GM21423 (cell line): Measurements from ENCODE around the gene ZNF619.

Experiments used
- ATAC-seq: cut with Tn5 transposase; IDR thresholded peaks from one replicate; pipeline ENCODE4 v1.9.1; 2021; ENCODE audit warnings: mild to moderate bottlenecking, moderate library complexity; ENCODE audit not compliant: unreplicated experiment

ZNF619 gene

DNA sequence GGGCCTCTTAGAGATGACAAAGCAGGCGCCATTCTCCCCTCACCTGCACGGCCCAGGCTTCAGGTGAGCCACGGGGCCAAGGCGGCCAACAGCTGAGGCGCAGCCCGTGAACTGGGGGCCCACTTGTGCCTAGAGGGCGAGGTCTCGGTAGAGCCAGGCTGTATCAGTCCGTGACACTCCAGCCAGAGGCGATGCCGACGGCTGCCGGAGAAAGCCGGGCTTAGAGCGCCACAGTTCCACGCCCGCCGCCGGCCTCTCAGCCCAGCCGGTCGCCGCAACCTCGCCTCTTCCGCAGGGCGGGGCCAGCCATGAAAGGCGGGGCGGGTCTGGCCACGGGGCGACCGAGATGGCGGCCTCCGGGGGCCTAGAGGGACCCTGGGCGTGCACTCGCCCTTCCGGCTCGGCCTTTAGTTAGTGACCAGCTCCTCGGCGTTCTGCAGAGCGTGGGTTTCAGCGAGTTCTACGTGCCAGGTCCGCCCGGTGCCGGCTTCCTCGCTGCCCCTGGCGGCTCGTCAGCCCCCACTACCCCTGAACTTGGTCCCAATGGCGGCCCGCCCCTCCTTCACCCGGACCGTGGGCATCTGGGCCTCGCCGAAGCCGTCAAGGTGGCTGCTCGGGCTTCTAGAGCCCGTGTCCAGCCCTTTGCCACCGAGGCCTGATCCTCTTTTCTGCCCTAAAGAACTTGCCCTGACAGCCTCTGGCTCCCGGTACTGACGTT lies 47.8 kb downstream of the ZNF619 start, which contains the start of gene ZNF621:
Gene ZNF621, plus strand, starts transcription at position 393 of the 718 bp plus-strand sequence. CDS start 881 bp downstream, outside the sequence.
- ATAC-seq, result peak; percentile 99

DNA sequence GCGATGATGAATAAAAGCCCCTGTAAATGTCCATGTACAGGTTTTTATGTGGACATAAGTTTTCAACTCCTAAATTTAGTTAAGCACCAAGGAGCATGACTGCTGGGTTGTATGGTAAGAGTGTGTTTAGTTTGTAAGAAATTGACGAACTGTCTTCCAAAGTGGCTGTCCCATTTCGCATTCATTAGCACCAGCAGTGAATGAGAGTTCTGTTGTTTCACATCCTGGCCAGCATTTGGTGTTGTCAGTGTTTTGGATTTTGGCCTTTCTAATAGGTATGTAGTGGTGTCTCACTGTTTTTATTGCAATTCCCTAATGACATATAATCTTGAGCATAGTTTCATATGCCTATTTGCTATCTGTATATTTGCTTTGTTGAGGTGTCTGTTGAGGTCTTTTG lies 51.5 kb downstream of the ZNF619 start:
- ATAC-seq, result no peak

DNA sequence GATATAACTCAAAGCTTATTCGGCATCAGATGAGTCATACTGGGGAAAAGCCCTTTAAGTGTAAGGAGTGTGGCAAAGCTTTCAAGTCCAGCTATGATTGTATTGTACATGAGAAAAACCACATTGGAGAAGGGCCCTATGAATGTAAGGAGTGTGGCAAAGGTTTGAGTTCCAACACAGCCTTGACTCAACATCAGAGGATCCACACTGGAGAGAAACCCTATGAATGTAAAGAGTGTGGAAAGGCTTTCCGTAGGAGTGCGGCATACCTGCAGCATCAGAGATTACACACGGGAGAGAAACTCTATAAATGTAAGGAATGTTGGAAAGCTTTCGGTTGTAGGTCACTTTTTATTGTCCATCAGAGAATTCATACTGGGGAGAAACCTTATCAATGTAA lies 55.3 kb downstream of the ZNF619 start:
- ATAC-seq, result no peak

DNA sequence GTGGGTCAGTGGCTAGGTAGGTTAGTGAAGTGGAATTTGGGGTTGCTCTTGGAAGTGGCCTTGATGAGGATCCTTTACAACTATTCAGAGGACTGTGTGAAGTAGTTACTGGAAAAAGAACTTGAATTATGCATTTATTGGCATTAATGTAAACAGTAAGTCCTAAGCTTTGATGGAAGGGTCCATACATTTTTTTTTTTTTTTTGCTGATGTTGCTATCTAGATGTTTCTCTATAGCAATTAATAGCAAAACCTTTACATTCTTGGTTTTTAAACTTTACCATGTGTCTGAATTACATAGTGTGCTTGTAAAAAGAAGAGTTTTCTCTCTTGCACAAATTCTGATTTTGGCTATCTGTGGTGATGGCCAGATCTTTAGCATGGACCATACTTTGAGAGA lies 57.4 kb downstream of the ZNF619 start:
- ATAC-seq, result no peak
